Loucy (cell line): ENCODE results near the gene TTC9B.

Experiments used
- H2AFZ ChIP-seq: fragments of 200-600 bp; sonication (generic); 2 replicates; pipeline ENCODE4 v1.6.0; 2016; ENCODE audit warnings: antibody characterized with exemption, mild to moderate bottlenecking, low read length, moderate library complexity
- H3F3A ChIP-seq: fragments of 200-600 bp; 2 replicates; pipeline ENCODE4 v1.6.0; 2016; ENCODE audit warnings: antibody characterized with exemption, low read depth, mild to moderate bottlenecking
- H3K27me3 ChIP-seq: fragments of 200-600 bp; sonication (generic); 2 replicates; pipeline ENCODE4 v1.6.1; 2014; ENCODE audit warnings: low read length, mild to moderate bottlenecking; ENCODE audit not compliant: insufficient read depth, poor library complexity, severe bottlenecking
- H3K36me3 ChIP-seq: fragments of 200-600 bp; sonication (generic); 2 replicates; pipeline ENCODE4 v1.6.1; 2016; ENCODE audit warnings: low read length; ENCODE audit not compliant: insufficient read depth
- H3K4me1 ChIP-seq: fragments of 200-600 bp; sonication (generic); 2 replicates; pipeline ENCODE4 v1.5.1; 2014; ENCODE audit warnings: low read length, mild to moderate bottlenecking; ENCODE audit not compliant: insufficient read depth, poor library complexity, severe bottlenecking
- H3K4me2 ChIP-seq: fragments of 200-600 bp; sonication (generic); 2 replicates; pipeline ENCODE4 v1.6.0; 2014; ENCODE audit warnings: antibody characterized with exemption, low read length, low read depth, mild to moderate bottlenecking; ENCODE audit not compliant: poor library complexity, severe bottlenecking
- H3K4me3 ChIP-seq: fragments of 200-600 bp; sonication (generic); 2 replicates; pipeline ENCODE4 v1.5.1; 2014; ENCODE audit warnings: low read length, mild to moderate bottlenecking, mixed read lengths; ENCODE audit not compliant: poor library complexity, severe bottlenecking
- H3K79me2 ChIP-seq: fragments of 200-600 bp; sonication (generic); 2 replicates; pipeline ENCODE4 v1.6.1; 2014; ENCODE audit warnings: low read length; ENCODE audit not compliant: insufficient read depth
- H3K9ac ChIP-seq: fragments of 200-600 bp; sonication (generic); 2 replicates; pipeline ENCODE4 v1.6.0; 2014; ENCODE audit warnings: mild to moderate bottlenecking, low read depth, low read length, moderate library complexity; ENCODE audit not compliant: poor library complexity, severe bottlenecking
- H3K9me2 ChIP-seq: fragments of 200-600 bp; sonication (generic); replicated peaks from 2 replicates; pipeline ENCODE4 v1.6.1; 2016; ENCODE audit warnings: low read depth, low read length, mixed read lengths
- H3K9me3 ChIP-seq: fragments of 200-600 bp; sonication (generic); 2 replicates; pipeline ENCODE4 v1.6.1; 2014; ENCODE audit warnings: mild to moderate bottlenecking, antibody characterized with exemption, low read length, low read depth; ENCODE audit not compliant: insufficient read depth
- H4K20me1 ChIP-seq: fragments of 200-600 bp; sonication (generic); 2 replicates; pipeline ENCODE4 v1.6.0; 2014; ENCODE audit warnings: antibody characterized with exemption, low read length, mild to moderate bottlenecking; ENCODE audit not compliant: insufficient read depth, poor library complexity, severe bottlenecking
- CTCF ChIP-seq: fragments of 200-600 bp; sonication (generic); conservative IDR thresholded peaks from 2 replicates; pipeline ENCODE4 v1.5.1; 2014; ENCODE audit warnings: mild to moderate bottlenecking, antibody characterized with exemption, low read length
- EZH2phosphoT487 ChIP-seq: fragments of 200-600 bp; IDR thresholded peaks from 2 replicates; pipeline ENCODE4 v1.6.1; 2018; ENCODE audit warnings: antibody characterized with exemption, mild to moderate bottlenecking, moderate library complexity, borderline replicate concordance

Gene TTC9B

GRCh38 chr19:40266119-40266518 lies 47.9 kb upstream of the TTC9B start:
- no peaks in the 10 kb centered on the region for H3K4me1 ChIP-seq
- no peak overlapping the region for H3K9ac ChIP-seq
- H3K79me2 ChIP-seq, result peaks cover 66% of the 10 kb centered on the region
- peaks cover 22% of the 10 kb centered on the region for H4K20me1 ChIP-seq
- no peak overlapping the region for H2AFZ ChIP-seq
- no peaks in the 10 kb centered on the region for H3K9me2 ChIP-seq
- no peaks in the 10 kb centered on the region for H3K27me3 ChIP-seq
- H3F3A ChIP-seq, result no peaks in the 10 kb centered on the region
- H3K36me3 ChIP-seq, result peaks cover 36% of the 10 kb centered on the region; the same call in 1 of the 2 replicates
- no peak overlapping the region for H3K4me2 ChIP-seq
- no peak overlapping the region for H3K4me3 ChIP-seq
- TF ChIP-seq CTCF (no peak), EZH2phosphoT487 (no peak)
- H3K9me3 ChIP-seq, result no peaks in the 10 kb centered on the region

GRCh38 chr19:40265763-40266099 lies 47.5 kb upstream of the TTC9B start:
- Histone ChIP-seq H3F3A (no peaks in the 10 kb centered on the region), H3K4me1 (no peaks in the 10 kb centered on the region), H3K4me2 (no peak overlapping the region), H3K27me3 (no peaks in the 10 kb centered on the region), H3K79me2 (peaks cover 66% of the 10 kb centered on the region), H2AFZ (no peak overlapping the region), H3K4me3 (no peak overlapping the region), H3K9ac (no peak overlapping the region), H3K9me3 (no peaks in the 10 kb centered on the region), H4K20me1 (peaks cover 23% of the 10 kb centered on the region), H3K36me3 (peaks cover 36% of the 10 kb centered on the region; the same call in 1 of the 2 replicates), H3K9me2 (no peaks in the 10 kb centered on the region)
- TF ChIP-seq CTCF (no peak), EZH2phosphoT487 (no peak)

GRCh38 chr19:40265055-40265762 lies 47.0 kb upstream of the TTC9B start:
- TF ChIP-seq CTCF (no peak), EZH2phosphoT487 (no peak)
- no peak overlapping the region for H3K9ac ChIP-seq
- H3F3A ChIP-seq, result no peaks in the 10 kb centered on the region
- H3K4me3 ChIP-seq, result no peak overlapping the region
- H3K9me3 ChIP-seq, result no peaks in the 10 kb centered on the region
- no peaks in the 10 kb centered on the region for H3K9me2 ChIP-seq
- H3K4me1 ChIP-seq, result no peaks in the 10 kb centered on the region
- H3K79me2 ChIP-seq, result peaks cover 63% of the 10 kb centered on the region
- no peak overlapping the region for H2AFZ ChIP-seq
- H4K20me1 ChIP-seq, result peaks cover 25% of the 10 kb centered on the region
- no peaks in the 10 kb centered on the region for H3K27me3 ChIP-seq
- peaks cover 36% of the 10 kb centered on the region; the same call in 1 of the 2 replicates for H3K36me3 ChIP-seq
- no peak overlapping the region for H3K4me2 ChIP-seq
